ENCODE data around the gene MET.

GRCh38 chr7:116779931-116780330 lies 107.9 kb downstream of the MET start:
- TF ChIP-seq CTCF (IDR thresholded peaks at IDR 0.05) (no peak), EZH2 (IDR thresholded peaks at IDR 0.05) (no peak)
